ENCODE measurements around the gene MNDA. TPM values are rescaled to one million over a fixed set of nuclear protein-coding genes. Genes with fewer than 3 reads are reported as not detected.

Gene MNDA
- total and polyA plus RNA-seq, 2 of the 8 experiments (the other 6 are each of a cell fraction or from before 2014, with no cell fraction given), result not detected

- no peaks in the 10 kb centered on the region for H4K20me1 ChIP-seq (replicated peaks in 1 of 2; ENCODE audit: control insufficient read depth in 1 of 2, insufficient read depth in 2 of 2, low read length in 2 of 2)
- H3K18ac ChIP-seq (ENCODE audit: extremely low read depth, low read length), result no peak overlapping the region
- H3K79me2 ChIP-seq (ENCODE audit: control insufficient read depth in 1 of 2, insufficient read depth in 2 of 2, low read length in 2 of 2), result no peaks in the 10 kb centered on the region
- no peak overlapping the region for H3K14ac ChIP-seq (ENCODE audit: insufficient read length)
- no peak overlapping the region for H3K4me2 ChIP-seq (ENCODE audit: insufficient read depth in 1 of 2, low read depth in 2 of 2, low read length in 2 of 2)
- H2BK20ac ChIP-seq (ENCODE audit: low read length), result no peak overlapping the region
- H4K91ac ChIP-seq (replicated peaks; ENCODE audit: insufficient read length, low read length), result no peak overlapping the region
- H3K23ac ChIP-seq (ENCODE audit: insufficient read length), result no peak overlapping the region
- no peak overlapping the region for H4K8ac ChIP-seq (ENCODE audit: extremely low read depth, insufficient read depth, low read length)
- FAIRE-seq (no peak), DNase-seq (ENCODE audit: low read depth in 1 of 2, low spot score in 2 of 2) (no peak)
- no peak overlapping the region for H4K5ac ChIP-seq (ENCODE audit: insufficient read length, low read depth, low read length)
- H2AFZ ChIP-seq (ENCODE audit: low read length), result 0 out of 2 replicates have a peak overlapping the region, but pooled peaks have one; percentile 10
- H3K9ac ChIP-seq (replicated peaks in 1 of 4; ENCODE audit: extremely low read depth in 1 of 4, low read depth in 3 of 4, low read length in 3 of 4), result no peak overlapping the region
- no peaks in the 10 kb centered on the region for H3K4me1 ChIP-seq (replicated peaks in 1 of 4; ENCODE audit: control insufficient read depth in 3 of 4, insufficient read depth in 4 of 4, low read length in 3 of 4)
- no peaks in the 10 kb centered on the region for H3K79me1 ChIP-seq (ENCODE audit: low read depth, low read length)
- 30% methylated on average over 1 of the region's 1 CpG; no CpG with 5 or more reads in 1 of the 2 experiments for WGBS, 2 experiments (ENCODE audit: extremely low coverage in 1 of 2, insufficient coverage in 1 of 2, insufficient read length in 1 of 2, insufficient replicate concordance in 2 of 2, low coverage in 1 of 2, low lambda C conversion rate in 2 of 2, missing lambda C conversion rate in 1 of 2)
- H2BK15ac ChIP-seq (ENCODE audit: low read length), result no peak overlapping the region
- H2BK120ac ChIP-seq (replicated peaks; ENCODE audit: low read depth, low read length), result no peak overlapping the region
- POLR2A ChIA-PET (ENCODE audit: partially characterized antibody), result no interaction called here
- 0 out of 2 replicates have a peak, but pooled peaks cover 2% of the 10 kb centered on the region for H3K23me2 ChIP-seq (ENCODE audit: low read depth, low read length)
- H3K36me3 ChIP-seq (ENCODE audit: control insufficient read depth in 2 of 4, insufficient read depth in 4 of 4, low read length in 3 of 4), result no peaks in the 10 kb centered on the region
- H2BK5ac ChIP-seq (ENCODE audit: low read depth, low read length), result no peak overlapping the region
- no peak overlapping the region for H3K4me3 ChIP-seq (ENCODE audit: extremely low read depth in 1 of 4, insufficient read depth in 2 of 4, low read depth in 3 of 4, low read length in 4 of 4)
- no peak overlapping the region for H3K56ac ChIP-seq (replicated peaks; ENCODE audit: insufficient read length, low read depth, low read length)
- no peak overlapping the region for H2BK12ac ChIP-seq (ENCODE audit: low read depth, low read length)
- no peak overlapping the region for H3K4ac ChIP-seq (replicated peaks; ENCODE audit: insufficient read length, low read depth, low read length)
- no peak overlapping the region for H2AK5ac ChIP-seq (ENCODE audit: low read depth, low read length)
- H3K9me3 ChIP-seq (ENCODE audit: insufficient read depth in 2 of 2, low read depth in 1 of 2, low read length in 1 of 2), result no peaks in the 10 kb centered on the region
- H3K27ac ChIP-seq (ENCODE audit: low read depth, low read length), result no peak overlapping the region
- H3K27me3 ChIP-seq (replicated peaks in 1 of 4; ENCODE audit: control insufficient read depth in 3 of 4, extremely low read depth in 1 of 4, insufficient read depth in 3 of 4, low read length in 3 of 4), result no peaks in the 10 kb centered on the region
- CTCF ChIA-PET (ENCODE audit: partially characterized antibody), result interaction anchor here (1.6 kb wide), 1 partner anchor 10 kb away, joined by 6 read pairs; no protein-coding TSS in a partner anchor
- TF ChIP-seq SAP30 (IDR thresholded peaks at IDR 0.05; ENCODE audit: insufficient read depth, insufficient replicate concordance, low read length) (no peak), HDAC6 (IDR thresholded peaks at IDR 0.05; ENCODE audit: low read depth, low read length) (no peak), TAF7 (optimal IDR thresholded peaks at IDR 0.05; ENCODE audit: borderline replicate concordance, low read depth, low read length) (no peak), GABPA (IDR thresholded peaks at IDR 0.05; ENCODE audit: borderline replicate concordance, insufficient read depth, low read length) (no peak), TAF1 (IDR thresholded peaks at IDR 0.05; ENCODE audit: low read depth, low read length) (no peak), CREB1 (IDR thresholded peaks at IDR 0.05) (no peak), MAX (IDR thresholded peaks at IDR 0.05) (no peak), CTCF (IDR thresholded peaks at IDR 0.05; ENCODE audit: control extremely low read depth in 1 of 3, insufficient read depth in 1 of 3, low read depth in 1 of 3, low read length in 3 of 3) (no peak), CTBP2 (IDR thresholded peaks at IDR 0.05; ENCODE audit: borderline replicate concordance, insufficient read depth, insufficient read length, low read length) (no peak), RFX5 (IDR thresholded peaks at IDR 0.05; ENCODE audit: borderline replicate concordance, low read depth, low read length) (no peak), RBBP5 (IDR thresholded peaks at IDR 0.05; ENCODE audit: borderline replicate concordance, low read depth, low read length) (no peak)
Observed at GRCh38 chr1:158803678-158804077, 27.5 kb upstream of the MNDA start.
